Prostate gland (tissue), 2 donors: ENCODE results near the gene NR4A3. TPM values are rescaled to one million over a fixed set of nuclear protein-coding genes. Genes with fewer than 3 reads are reported as not detected.
A peak's percentile ranks its signal among the peaks of the same experiment; 100 is the strongest.

Experiments used
- DNase-seq: peaks from one replicate; pipeline ENCODE4 v3.0.0-alpha.2; 2019; ENCODE audit warnings: low spot score
- H3K27ac ChIP-seq, 2 donors: fragments of 200-600 bp; sonication (generic); 2 replicates each; pipeline ENCODE4 v1.5.1; 2017 to 2019
- H3K27me3 ChIP-seq: fragments of 200-600 bp; sonication (generic); replicated peaks from 2 replicates; pipeline ENCODE4 v1.5.1; 2019; ENCODE audit not compliant: insufficient read depth
- H3K36me3 ChIP-seq, 2 donors: fragments of 200-600 bp; sonication (generic); 1 replicate in 1 of 2; 2 replicates in 1 of 2; pipeline versions ENCODE4 v1.5.1 to v1.8.1; 2017 to 2019
- H3K4me1 ChIP-seq: fragments of 200-600 bp; sonication (generic); replicated peaks from 2 replicates; pipeline ENCODE4 v1.5.1; 2019
- H3K4me3 ChIP-seq, 2 donors: fragments of 200-600 bp; sonication (generic); 2 replicates each; pipeline ENCODE4 v1.5.1; 2017 to 2019
- H3K9me3 ChIP-seq: fragments of 200-600 bp; sonication (generic); 2 replicates; pipeline ENCODE4 v1.5.1; 2017
- CTCF ChIP-seq, 4 experiments: fragments of 200-600 bp in 2 of 4; fragments of 450-650 bp in 2 of 4; sonication (generic) in 2 of 4; IDR thresholded peaks; 1 replicate in 3 of 4; 2 replicates in 1 of 4; pipeline ENCODE4 v1.5.1; 2016 to 2019; ENCODE audit warnings: antibody characterized with exemption in 4 of 4, mild to moderate bottlenecking in 2 of 4, moderate library complexity in 2 of 4
- POLR2A ChIP-seq: fragments of 450-650 bp; IDR thresholded peaks from one replicate; pipeline ENCODE4 v1.6.1; 2016; ENCODE audit warnings: antibody characterized with exemption, mild to moderate bottlenecking
- POLR2AphosphoS5 ChIP-seq: sonication (generic); formaldehyde crosslinking; IDR thresholded peaks from one replicate; pipeline ENCODE4 v1.6.1; 2017; ENCODE audit warnings: antibody characterized with exemption
- WGBS: methylation state at CpG from one replicate; pipeline ENCODE4 v1.1.5; 2018; 5-methylcytosine and 5-hydroxymethylcytosine counted together
- intact Hi-C: fragments of 100-400 bp; cut with DNase I; formaldehyde crosslinking; loops from one replicate; pipeline ENCODE4 v1.14.2; 2022
- total RNA-seq, 2 donors: library from RNA; depleted of rRNA; stranded (reverse); fragments of >200 nt; gene quantifications; one replicate each; pipeline ENCODE4 v1.1.0, GENCODE V29; 2016

NR4A3 gene
- total RNA-seq, 2 donors from 2014 or later = 0.64 to 1.1 TPM

DNA sequence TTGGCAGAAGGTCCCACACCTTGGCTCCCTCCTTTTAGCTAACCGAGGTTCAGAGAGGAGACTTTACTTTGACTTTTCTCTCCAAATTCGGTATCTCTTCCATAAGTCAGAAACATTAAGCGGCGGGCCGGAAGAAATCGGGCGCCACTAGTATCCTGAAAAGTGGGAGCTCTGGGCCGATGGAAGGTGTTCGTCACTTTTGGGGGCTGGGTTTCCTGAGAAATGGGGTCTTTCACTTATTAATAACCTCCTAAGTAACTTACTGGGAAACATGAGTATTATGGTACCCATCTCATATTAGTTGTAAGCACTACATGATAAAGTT is 85.5 kb downstream of the NR4A3 start:
- Histone ChIP-seq H3K9me3 (no peaks in the 10 kb centered on the region), H3K27ac (peak overlapping the region; percentile 97), H3K27me3 (no peaks in the 10 kb centered on the region), H3K4me1 (peaks cover 2% of the 10 kb centered on the region), H3K4me3 (peak overlapping the region; percentile 82 to 85), H3K36me3 (no peaks in the 10 kb centered on the region)
- 2% methylated on average over 9 of the region's 9 CpGs for WGBS
- intact Hi-C loops = loop anchor here (2.0 kb wide), 1 partner anchor 88 kb away; no protein-coding TSS in a partner anchor
- no peak for DNase-seq
- no peak for TF ChIP-seq POLR2AphosphoS5
- no peak for TF ChIP-seq CTCF (IDR thresholded peaks at IDR 0.05)
- TF ChIP-seq POLR2A = no peak

GRCh38 chr9:99911600-99911999 is 89.9 kb downstream of the NR4A3 start:
- no peaks in the 10 kb centered on the region for H3K9me3 ChIP-seq

More at GRCh38 chr9:99911600-99911999, 89.9 kb downstream of the NR4A3 start:
- H3K4me1 ChIP-seq = peaks cover 2% of the 10 kb centered on the region
- 98% methylated on average over 7 of the region's 7 CpGs for WGBS
- TF ChIP-seq CTCF (IDR thresholded peaks at IDR 0.05) = no peak
- TF ChIP-seq POLR2AphosphoS5 = no peak
- TF ChIP-seq POLR2A = no peak
- peaks cover 0 to 8% of the 10 kb centered on the region in 2 donors for H3K36me3 ChIP-seq
- DNase-seq = no peak
- intact Hi-C loops = no loop called here
- no peaks in the 10 kb centered on the region for H3K27me3 ChIP-seq
- H3K4me3 ChIP-seq = no peak overlapping the region
- no peak overlapping the region for H3K27ac ChIP-seq

Other genes with a start within 250 kb of the NR4A3 start
- 10 to 100 TPM; 34.0 to 87.9 TPM for gene STX17, start 84.8 kb downstream of the NR4A3 start, total RNA-seq